AG08395 (cell line): Measurements from ENCODE around the gene ACACA.

Source experiments
- DNase-seq: peaks from one replicate; pipeline ENCODE4 v3.0.0; 2012; ENCODE audit warnings: mixed read lengths, low spot score

ACACA gene

DNA sequence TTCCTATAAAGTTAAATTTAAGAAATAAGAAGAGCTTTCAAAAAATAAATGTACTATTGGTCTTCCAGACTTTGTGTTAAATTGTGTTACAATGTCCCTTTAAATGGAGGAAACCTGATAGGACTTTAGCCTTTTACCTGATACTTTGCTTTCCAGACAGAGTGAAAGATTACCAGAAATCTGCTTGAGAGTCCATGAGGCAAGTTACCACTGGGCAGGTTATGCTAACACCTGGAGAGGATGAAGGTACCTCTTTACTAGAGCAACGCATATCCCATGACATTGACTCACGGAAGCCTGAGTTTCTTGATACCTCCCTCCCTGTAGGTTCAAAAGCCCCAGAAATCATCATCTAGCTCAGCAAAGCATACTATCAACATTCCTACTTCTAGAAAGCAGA lies 174.7 kb downstream of the ACACA start:
- no peak for DNase-seq

- no peak for DNase-seq
Observed at GRCh38 chr17:37230633-37231032, 176.0 kb downstream of the ACACA start.

DNA sequence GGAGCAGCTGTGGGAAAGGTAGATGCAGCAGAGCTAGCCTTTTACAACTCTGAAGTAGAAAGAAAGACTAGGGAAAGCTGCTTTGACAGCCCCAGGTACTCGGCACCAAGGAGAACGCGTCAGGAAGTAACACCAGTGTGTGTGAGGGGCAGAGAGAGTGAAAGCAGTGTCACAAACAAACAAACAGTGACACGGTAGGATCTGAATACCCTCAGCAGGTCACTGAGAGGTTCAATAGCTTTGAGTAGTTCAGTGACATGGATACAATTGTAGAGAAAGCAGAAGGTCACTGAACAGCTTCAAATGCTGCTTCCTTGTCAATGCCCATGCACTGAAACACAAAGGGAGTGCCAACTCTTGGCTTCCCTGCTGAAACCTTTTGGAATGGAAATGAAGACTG lies 181.2 kb downstream of the ACACA start:
- no peak for DNase-seq

GRCh38 chr17:37221865-37222264 lies 184.8 kb downstream of the ACACA start:
- DNase-seq = no peak

GRCh38 chr17:37220607-37220953 lies 186.1 kb downstream of the ACACA start:
- peak; percentile 42 for DNase-seq

GRCh38 chr17:37219876-37220606 lies 186.6 kb downstream of the ACACA start:
- no peak for DNase-seq

DNA sequence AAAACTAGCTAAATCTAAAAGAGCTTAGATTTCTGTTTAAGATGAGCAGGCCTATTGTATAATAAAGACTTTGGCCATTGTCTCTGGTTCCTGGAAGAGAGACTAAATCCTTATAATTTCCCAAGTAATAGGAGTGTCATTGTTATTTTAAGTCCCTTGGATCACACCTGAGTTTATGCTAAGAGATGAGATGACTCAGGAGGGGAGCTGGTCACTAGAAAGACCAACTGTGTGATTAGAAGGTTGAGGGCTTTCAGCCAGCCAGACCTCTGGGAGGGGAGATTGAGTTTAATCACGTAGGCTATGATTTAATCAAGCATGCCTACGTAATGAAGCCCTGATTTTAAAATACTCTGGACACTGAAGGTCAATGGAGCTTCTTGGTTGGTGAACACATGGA lies 187.8 kb downstream of the ACACA start:
- DNase-seq = no peak

DNA sequence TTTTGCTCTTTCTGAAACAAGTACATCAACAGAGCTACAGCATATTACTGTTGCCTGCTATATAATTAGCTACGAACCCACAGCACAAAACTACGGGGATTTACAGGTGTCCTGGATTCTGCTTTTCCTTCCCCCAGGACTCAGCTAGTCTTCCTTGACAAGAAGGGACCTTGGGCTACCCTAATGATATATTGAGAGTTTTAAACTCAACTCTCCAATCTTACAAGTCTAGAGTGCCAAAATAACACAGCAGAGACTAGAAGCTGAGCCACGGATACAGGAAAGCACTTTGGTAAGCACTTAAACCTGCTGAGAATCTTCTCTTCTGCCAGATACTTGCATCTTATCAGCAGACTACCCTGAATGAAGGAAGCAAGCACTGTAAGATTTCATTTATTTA lies 192.2 kb downstream of the ACACA start:
- no peak for DNase-seq

GRCh38 chr17:37213927-37214326 lies 192.7 kb downstream of the ACACA start:
- DNase-seq = no peak

DNA sequence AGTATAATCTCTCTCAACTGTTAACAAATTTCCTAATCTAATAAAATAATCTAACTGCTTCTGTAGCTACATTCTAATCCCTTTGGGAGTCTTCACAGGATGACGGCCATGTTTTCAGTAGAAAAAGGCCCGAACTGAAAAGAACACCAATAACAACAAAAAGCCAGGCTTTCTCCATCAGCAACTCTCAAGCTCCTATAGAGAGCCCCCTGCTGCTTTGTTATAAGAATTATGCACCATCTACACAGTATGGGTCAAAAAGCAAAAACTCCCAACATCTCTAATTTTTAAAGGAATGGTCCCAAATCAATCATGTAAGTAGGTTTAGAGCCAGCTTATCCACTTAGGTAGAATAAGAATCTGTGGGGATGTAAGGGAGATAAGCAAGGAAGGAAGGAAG lies 194.5 kb downstream of the ACACA start:
- DNase-seq = no peak

DNA sequence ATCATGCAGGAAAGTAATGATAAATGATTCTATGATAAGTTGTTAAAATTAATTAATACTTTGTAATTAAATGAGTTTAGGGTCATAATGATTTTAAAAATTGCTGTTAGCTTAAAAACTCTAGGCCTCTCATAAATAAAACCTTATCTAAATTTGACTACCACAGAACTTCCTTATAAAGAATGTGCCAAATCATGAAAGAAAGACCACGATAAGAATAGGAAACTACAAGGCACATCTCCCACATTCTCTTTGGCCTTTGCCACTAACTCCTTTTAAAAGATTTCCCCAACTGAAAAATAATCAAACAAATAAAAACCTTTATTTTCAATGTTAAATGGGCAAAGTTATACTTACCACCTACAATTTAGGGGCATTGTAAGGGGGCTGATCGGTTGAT lies 195.5 kb downstream of the ACACA start:
- DNase-seq = no peak

DNA sequence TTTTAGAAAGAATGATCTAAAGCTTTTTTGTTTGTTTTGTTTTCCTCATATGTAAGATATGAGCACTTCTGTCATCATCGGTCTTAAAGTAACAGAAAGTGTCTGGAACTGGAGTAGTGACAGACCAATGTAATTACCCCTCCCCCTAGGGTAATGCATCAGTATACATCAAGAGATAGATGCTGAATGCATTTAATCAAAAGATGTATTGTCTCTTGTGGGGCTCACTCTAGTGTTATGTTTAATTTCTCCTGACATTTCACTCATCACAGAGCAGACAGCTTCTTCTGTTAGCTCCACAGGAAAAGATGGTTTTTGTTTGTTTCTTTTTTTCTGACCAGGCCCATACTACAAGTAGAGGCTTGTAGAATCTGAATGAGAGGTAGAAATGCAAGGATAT lies 199.5 kb downstream of the ACACA start:
- DNase-seq = no peak

GRCh38 chr17:37206299-37206698 lies 200.3 kb downstream of the ACACA start:
- no peak for DNase-seq

DNA sequence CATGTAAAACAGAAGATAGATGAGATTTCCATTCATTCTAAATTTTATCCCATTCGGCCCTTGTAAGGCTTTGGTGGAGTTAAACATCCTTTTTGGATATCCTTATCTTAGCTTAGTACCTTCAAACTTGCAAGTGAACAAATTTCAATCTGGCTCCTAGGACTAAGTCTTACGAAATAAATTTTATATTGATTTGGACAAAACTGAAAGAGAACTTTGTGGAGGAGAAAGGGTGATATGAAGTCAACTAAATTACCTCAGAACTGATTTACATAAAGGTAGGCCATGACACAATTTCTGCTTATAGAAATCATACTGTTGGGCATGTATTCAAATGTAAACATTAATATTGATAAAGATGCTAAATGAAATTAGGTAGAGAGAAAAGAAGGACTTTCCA lies 206.1 kb downstream of the ACACA start:
- DNase-seq = no peak

- no peak for DNase-seq
Observed at GRCh38 chr17:37197336-37197735, 209.3 kb downstream of the ACACA start.

DNA sequence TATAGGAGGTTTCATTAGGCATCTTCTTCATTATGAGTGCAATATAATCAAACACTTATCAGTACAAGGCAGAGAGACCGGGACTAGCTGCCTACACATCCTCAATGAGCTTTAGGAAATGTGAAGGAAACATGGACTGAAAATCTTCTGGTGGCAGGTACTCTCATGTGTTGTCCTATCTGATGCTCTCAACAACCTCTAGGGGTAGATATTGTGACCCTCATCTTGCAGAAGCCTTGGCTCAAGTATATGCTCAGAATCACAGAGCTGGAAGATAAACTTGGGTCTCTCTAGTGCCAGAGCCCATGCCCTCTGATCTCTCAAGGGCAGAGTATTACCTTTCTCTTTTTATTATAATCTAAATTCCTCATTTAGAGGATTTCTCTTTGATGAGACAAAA lies 212.4 kb downstream of the ACACA start:
- DNase-seq = no peak

DNA sequence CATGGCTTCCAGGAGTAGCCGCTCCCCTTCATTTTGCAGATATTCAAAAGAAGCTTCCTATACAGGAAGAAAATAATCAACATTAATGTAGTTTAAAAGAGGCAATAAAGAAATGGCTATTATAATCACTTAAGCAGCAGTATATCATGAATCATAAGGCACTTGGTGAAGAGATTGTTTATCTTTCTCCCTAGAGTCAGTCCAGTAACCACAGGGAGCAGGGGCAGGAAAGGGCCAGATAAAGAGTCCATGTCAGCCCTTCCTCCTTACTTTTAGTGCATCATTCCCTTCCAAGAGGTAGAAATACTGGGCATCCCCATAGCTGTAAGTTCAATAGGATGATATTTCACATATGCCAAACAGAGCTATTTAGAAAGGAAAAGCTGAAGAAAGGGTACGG lies 215.4 kb downstream of the ACACA start:
- DNase-seq = no peak

- no peak for DNase-seq
Observed at GRCh38 chr17:37190493-37190892, 216.1 kb downstream of the ACACA start.

DNA sequence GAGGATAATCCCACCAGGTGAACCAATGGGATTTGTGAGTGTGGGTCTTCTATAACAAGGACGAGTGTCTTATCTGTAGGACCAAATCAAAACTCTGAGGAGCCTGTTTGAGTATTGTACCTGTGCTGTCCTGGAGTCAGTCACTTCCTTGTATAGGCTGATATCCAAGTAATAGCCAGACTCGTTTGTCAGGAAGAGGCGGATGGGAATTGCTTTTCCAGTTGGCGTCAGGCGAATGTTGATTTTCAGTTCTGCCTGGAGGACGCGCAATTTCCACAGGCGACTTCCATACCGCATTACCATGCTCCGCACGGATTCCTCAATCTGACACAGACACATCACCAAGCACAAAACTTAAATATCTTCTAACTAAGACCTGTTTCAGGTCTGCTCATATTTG lies 218.5 kb downstream of the ACACA start:
- DNase-seq = no peak

GRCh38 chr17:37187262-37187661 lies 219.4 kb downstream of the ACACA start:
- no peak for DNase-seq

- no peak for DNase-seq
Observed at GRCh38 chr17:37182786-37183465, 223.7 kb downstream of the ACACA start.

GRCh38 chr17:37180376-37180775 lies 226.3 kb downstream of the ACACA start:
- DNase-seq = no peak

- peak; percentile 8 for DNase-seq
Observed at GRCh38 chr17:37179893-37180292, 226.7 kb downstream of the ACACA start.

- DNase-seq = no peak
Observed at GRCh38 chr17:37177254-37177870, 229.3 kb downstream of the ACACA start.
